ENCODE measurements around the gene PCP4. TPM values are rescaled to one million over a fixed set of nuclear protein-coding genes. Genes with fewer than 3 reads are reported as not detected.

The PCP4 gene
- total and polyA plus RNA-seq, 9 donors: 0.25 to 4.7 (median 3.2) TPM; not detected in 3

GRCh38 chr21:39956586-39956985 lies 89.3 kb downstream of the PCP4 start:
- 88 to 91% (median 89%) methylated on average over 4 of the region's 4 CpGs for WGBS, 3 donors
- DNase-seq: no peak
- Histone ChIP-seq H3K36me3 (no peaks in the 10 kb centered on the region), H3K27ac (no peak overlapping the region), H3K9me3 (no peaks in the 10 kb centered on the region), H3K4me3 (no peak overlapping the region), H3K27me3 (no peaks in the 10 kb centered on the region), H3K4me1 (ENCODE audit: insufficient read depth) (no peaks in the 10 kb centered on the region)
- TF ChIP-seq EP300 (IDR thresholded peaks at IDR 0.05): no peak
- no peak for TF ChIP-seq CTCF (IDR thresholded peaks at IDR 0.05)
- TF ChIP-seq POLR2A (IDR thresholded peaks at IDR 0.05): no peak
- intact Hi-C loops (cut with DNase I): no loop called here

GRCh38 chr21:39958731-39959130 lies 91.5 kb downstream of the PCP4 start:
- Histone ChIP-seq H3K27ac (no peak overlapping the region), H3K4me3 (no peak overlapping the region), H3K9me3 (no peaks in the 10 kb centered on the region), H3K36me3 (no peaks in the 10 kb centered on the region), H3K4me1 (ENCODE audit: insufficient read depth) (no peaks in the 10 kb centered on the region), H3K27me3 (no peaks in the 10 kb centered on the region)
- WGBS, 3 donors: 40 to 45% (median 41%) methylated on average over 2 of the region's 2 CpGs
- no peak for DNase-seq
- no peak for TF ChIP-seq CTCF (IDR thresholded peaks at IDR 0.05)
- intact Hi-C loops (cut with DNase I): no loop called here

GRCh38 chr21:39961251-39961650 lies 94.0 kb downstream of the PCP4 start:
- H3K36me3 ChIP-seq: no peaks in the 10 kb centered on the region
- no peak for TF ChIP-seq POLR2A (IDR thresholded peaks at IDR 0.05)
- no peak for TF ChIP-seq EP300 (IDR thresholded peaks at IDR 0.05)
- TF ChIP-seq CTCF (IDR thresholded peaks at IDR 0.05): no peak
- no peaks in the 10 kb centered on the region for H3K4me1 ChIP-seq (ENCODE audit: insufficient read depth)
- intact Hi-C loops (cut with DNase I): no loop called here
- H3K4me3 ChIP-seq: no peak overlapping the region
- H3K27ac ChIP-seq: no peak overlapping the region
- 57 to 96% (median 85%) methylated on average over 1 of the region's 1 CpG for WGBS, 3 donors
- DNase-seq: no peak
- H3K27me3 ChIP-seq: no peaks in the 10 kb centered on the region
- H3K9me3 ChIP-seq: no peaks in the 10 kb centered on the region

GRCh38 chr21:39965026-39965425 lies 97.8 kb downstream of the PCP4 start:
- no peak overlapping the region for H3K4me3 ChIP-seq
- WGBS, 3 donors: 92 to 100% (median 95%) methylated on average over 1 of the region's 1 CpG
- intact Hi-C loops (cut with DNase I): no loop called here
- H3K27ac ChIP-seq: no peak overlapping the region
- TF ChIP-seq POLR2A (IDR thresholded peaks at IDR 0.05) (no peak), EP300 (IDR thresholded peaks at IDR 0.05) (no peak), CTCF (IDR thresholded peaks at IDR 0.05) (no peak)
- H3K9me3 ChIP-seq: no peaks in the 10 kb centered on the region
- H3K36me3 ChIP-seq: no peaks in the 10 kb centered on the region
- DNase-seq: no peak
- H3K4me1 ChIP-seq (ENCODE audit: insufficient read depth): no peaks in the 10 kb centered on the region
- H3K27me3 ChIP-seq: no peaks in the 10 kb centered on the region

- Histone ChIP-seq H3K4me3 (no peak overlapping the region), H3K27ac (no peak overlapping the region), H3K36me3 (no peaks in the 10 kb centered on the region), H3K4me1 (ENCODE audit: insufficient read depth) (no peaks in the 10 kb centered on the region), H3K27me3 (no peaks in the 10 kb centered on the region), H3K9me3 (no peaks in the 10 kb centered on the region)
- no peak for DNase-seq
- WGBS, 3 donors: 84 to 91% (median 88%) methylated on average over 3 of the region's 3 CpGs
- intact Hi-C loops (cut with DNase I): no loop called here
- TF ChIP-seq CTCF (IDR thresholded peaks at IDR 0.05) (no peak), EP300 (IDR thresholded peaks at IDR 0.05) (no peak), POLR2A (IDR thresholded peaks at IDR 0.05) (no peak)
Observed at GRCh38 chr21:39966786-39967185, 99.5 kb downstream of the PCP4 start.
